Measurements from ENCODE around the gene ZNF282.

DNA sequence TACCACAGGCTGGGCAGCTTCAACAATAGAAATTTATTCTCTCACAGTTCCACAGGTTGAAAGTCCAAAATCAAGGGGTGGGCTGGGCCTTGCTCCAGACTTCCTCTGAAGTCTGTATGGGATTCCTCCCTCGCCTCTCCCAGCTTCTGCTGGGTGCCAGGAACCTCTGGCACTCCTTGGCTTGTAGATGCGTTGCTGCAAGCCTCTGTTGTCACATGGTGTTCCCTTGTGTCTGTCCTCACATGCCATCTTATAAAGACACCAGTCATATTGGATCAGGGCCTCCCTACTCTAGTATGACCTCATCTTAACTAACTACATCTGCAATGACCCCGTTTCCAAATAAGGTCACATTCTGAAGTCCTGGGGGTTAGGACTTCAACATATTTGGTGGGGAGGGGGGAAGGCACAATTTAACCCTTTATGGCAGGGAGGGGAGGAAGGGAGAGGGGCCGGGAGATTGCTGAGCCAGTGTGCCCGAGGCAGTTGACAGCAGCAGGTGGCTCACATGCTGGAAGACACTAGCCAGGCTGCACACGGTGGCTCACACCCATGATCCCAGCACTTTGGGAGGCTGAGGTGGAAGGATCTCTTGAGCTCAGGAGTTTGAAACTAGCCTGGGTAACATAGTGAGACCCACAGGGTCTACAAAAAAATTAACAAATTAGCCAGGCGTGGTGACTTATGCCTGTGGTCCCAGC, 18.8 kb downstream of the ZNF282 start:
- TF ChIP-seq, protein P1, sequence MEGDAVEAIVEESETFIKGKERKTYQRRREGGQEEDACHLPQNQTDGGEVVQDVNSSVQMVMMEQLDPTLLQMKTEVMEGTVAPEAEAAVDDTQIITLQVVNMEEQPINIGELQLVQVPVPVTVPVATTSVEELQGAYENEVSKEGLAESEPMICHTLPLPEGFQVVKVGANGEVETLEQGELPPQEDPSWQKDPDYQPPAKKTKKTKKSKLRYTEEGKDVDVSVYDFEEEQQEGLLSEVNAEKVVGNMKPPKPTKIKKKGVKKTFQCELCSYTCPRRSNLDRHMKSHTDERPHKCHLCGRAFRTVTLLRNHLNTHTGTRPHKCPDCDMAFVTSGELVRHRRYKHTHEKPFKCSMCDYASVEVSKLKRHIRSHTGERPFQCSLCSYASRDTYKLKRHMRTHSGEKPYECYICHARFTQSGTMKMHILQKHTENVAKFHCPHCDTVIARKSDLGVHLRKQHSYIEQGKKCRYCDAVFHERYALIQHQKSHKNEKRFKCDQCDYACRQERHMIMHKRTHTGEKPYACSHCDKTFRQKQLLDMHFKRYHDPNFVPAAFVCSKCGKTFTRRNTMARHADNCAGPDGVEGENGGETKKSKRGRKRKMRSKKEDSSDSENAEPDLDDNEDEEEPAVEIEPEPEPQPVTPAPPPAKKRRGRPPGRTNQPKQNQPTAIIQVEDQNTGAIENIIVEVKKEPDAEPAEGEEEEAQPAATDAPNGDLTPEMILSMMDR (IDR thresholded peaks at IDR 0.05; ENCODE audit: insufficient read depth, low read depth, low read length) = no peak
- TF ChIP-seq EZH2 (IDR thresholded peaks at IDR 0.05; ENCODE audit: insufficient read depth, low read length) = no peak

All from astrocyte (in vitro differentiated cells and primary cell).